Nephron (organoid): Measurements from ENCODE around the gene SRF.
A peak's percentile ranks its signal among the peaks of the same experiment; 100 is the strongest.

Experiments
- H3K27ac Mint-ChIP-seq, 3 experiments: 2 replicates each; pipeline ENCODE4 v1.8.0; 2020; ENCODE audit warnings: mixed read lengths in 3 of 3, mild to moderate bottlenecking in 2 of 3, moderate library complexity in 1 of 3
- H3K27me3 Mint-ChIP-seq: 2 replicates; pipeline ENCODE4 v1.8.0; 2021; ENCODE audit warnings: low read depth, mild to moderate bottlenecking, moderate library complexity, mixed read lengths
- H3K36me3 Mint-ChIP-seq: 2 replicates; pipeline ENCODE4 v1.8.0; 2020; ENCODE audit warnings: low read depth, mixed read lengths
- H3K4me1 Mint-ChIP-seq: 2 replicates; pipeline ENCODE4 v1.8.0; 2020; ENCODE audit warnings: mixed read lengths
- H3K4me3 Mint-ChIP-seq, 3 experiments: 2 replicates each; pipeline ENCODE4 v1.8.0; 2020; ENCODE audit warnings: mild to moderate bottlenecking in 3 of 3, mixed read lengths in 3 of 3, moderate library complexity in 2 of 3
- H3K9me3 Mint-ChIP-seq: 2 replicates; pipeline ENCODE4 v1.8.0; 2020; ENCODE audit warnings: mixed read lengths
- TF ChIP-seq, protein P1 (sequence below), 3 experiments: fragments of 200-600 bp; sonication (generic); IDR thresholded peaks; one replicate each; pipeline ENCODE4 v1.5.0; 2021; ENCODE audit warnings: antibody characterized with exemption in 3 of 3; ENCODE audit not compliant: unreplicated experiment in 3 of 3

The SRF gene

DNA sequence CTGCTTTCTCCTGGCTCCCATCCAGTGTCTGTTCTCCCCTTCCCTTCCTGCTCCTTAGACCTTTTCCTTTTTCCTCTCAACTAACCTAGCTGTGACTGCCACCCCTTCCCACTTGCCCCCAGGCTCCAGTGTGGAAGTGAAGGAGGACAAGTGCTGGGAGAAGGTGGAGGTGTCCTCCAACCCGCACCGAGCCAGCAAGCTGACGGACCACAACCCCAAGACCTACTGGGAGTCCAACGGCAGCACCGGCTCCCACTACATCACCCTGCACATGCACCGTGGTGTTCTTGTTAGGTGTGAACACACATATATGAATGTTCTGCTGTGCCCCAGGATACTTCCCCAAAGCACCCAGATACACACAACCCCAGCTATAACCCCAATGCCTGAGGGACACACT lies 29.5 kb downstream of the SRF start:
- Mint-ChIP-seq H3K27ac (no peak overlapping the region), H3K9me3 (no peaks in the 10 kb centered on the region), H3K4me1 (no peaks in the 10 kb centered on the region), H3K27me3 (no peaks in the 10 kb centered on the region), H3K4me3 (no peak overlapping the region), H3K36me3 (peaks cover 42% of the 10 kb centered on the region)
- TF ChIP-seq, protein P1, sequence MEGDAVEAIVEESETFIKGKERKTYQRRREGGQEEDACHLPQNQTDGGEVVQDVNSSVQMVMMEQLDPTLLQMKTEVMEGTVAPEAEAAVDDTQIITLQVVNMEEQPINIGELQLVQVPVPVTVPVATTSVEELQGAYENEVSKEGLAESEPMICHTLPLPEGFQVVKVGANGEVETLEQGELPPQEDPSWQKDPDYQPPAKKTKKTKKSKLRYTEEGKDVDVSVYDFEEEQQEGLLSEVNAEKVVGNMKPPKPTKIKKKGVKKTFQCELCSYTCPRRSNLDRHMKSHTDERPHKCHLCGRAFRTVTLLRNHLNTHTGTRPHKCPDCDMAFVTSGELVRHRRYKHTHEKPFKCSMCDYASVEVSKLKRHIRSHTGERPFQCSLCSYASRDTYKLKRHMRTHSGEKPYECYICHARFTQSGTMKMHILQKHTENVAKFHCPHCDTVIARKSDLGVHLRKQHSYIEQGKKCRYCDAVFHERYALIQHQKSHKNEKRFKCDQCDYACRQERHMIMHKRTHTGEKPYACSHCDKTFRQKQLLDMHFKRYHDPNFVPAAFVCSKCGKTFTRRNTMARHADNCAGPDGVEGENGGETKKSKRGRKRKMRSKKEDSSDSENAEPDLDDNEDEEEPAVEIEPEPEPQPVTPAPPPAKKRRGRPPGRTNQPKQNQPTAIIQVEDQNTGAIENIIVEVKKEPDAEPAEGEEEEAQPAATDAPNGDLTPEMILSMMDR (IDR thresholded peaks at IDR 0.05; ENCODE audit: unreplicated experiment in 3 of 3): no peak

DNA sequence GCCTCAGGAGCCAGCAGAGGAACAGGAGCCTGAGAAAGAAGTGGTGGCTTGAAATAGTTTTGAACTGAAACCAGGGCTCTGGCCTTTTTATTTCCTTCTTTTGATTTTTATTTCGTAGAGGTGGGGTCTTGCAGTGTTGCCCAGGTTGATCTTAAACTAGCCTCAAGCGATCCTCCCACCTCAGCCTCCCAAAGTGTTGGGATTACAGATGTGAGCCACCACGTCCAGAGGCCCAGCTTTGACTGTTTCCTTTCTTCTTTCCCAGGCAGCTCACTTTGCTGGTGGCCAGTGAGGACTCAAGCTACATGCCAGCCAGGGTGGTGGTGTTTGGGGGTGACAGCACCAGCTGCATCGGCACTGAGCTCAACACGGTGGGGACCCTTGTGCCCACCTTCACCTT lies 31.4 kb downstream of the SRF start:
- TF ChIP-seq, protein P1 (IDR thresholded peaks at IDR 0.05; ENCODE audit: unreplicated experiment in 3 of 3): no peak

DNA sequence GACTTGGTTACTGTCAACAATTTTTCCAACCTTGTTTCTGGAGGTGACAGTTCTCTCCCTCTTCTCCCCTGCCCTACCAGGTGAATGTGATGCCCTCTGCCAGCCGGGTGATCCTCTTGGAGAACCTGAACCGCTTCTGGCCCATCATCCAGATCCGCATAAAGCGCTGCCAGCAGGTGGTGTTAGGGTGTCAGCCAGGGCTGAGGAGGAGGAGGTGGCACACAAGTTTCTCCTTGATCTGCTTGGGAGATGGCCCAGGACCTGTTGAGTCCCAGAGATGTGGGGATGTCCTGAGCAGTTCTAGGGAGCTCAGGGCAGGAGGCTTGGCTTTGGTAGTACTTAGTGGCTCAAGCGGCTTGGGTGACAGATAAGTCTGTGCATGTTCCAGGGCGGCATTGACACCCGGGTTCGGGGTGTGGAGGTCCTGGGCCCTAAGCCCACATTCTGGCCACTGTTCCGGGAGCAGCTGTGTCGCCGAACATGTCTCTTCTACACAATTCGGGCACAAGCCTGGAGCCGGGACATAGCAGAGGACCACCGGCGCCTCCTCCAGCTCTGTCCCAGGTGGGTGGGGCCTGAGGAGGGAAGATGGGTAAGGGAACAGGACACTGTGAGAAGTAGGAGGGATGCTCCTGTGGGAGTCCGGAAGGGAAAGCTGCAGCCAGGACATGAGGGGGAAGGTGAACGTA lies 32.1 kb downstream of the SRF start:
- Mint-ChIP-seq H3K36me3 (peaks cover 42% of the 10 kb centered on the region), H3K27ac (no peak overlapping the region), H3K27me3 (no peaks in the 10 kb centered on the region), H3K4me1 (no peaks in the 10 kb centered on the region), H3K9me3 (no peaks in the 10 kb centered on the region), H3K4me3 (no peak overlapping the region)
- TF ChIP-seq, protein P1 (IDR thresholded peaks at IDR 0.05; ENCODE audit: unreplicated experiment in 3 of 3): no peak

More for the DNA sequence above, 31.4 kb downstream of the SRF start:
- H3K36me3 Mint-ChIP-seq: peaks cover 46% of the 10 kb centered on the region
- no peak overlapping the region for H3K4me3 Mint-ChIP-seq
- H3K4me1 Mint-ChIP-seq: no peaks in the 10 kb centered on the region
- H3K27ac Mint-ChIP-seq: peak overlapping the region in 1 of 3 experiments; percentile 52
- H3K9me3 Mint-ChIP-seq: no peaks in the 10 kb centered on the region
- H3K27me3 Mint-ChIP-seq: no peaks in the 10 kb centered on the region

DNA sequence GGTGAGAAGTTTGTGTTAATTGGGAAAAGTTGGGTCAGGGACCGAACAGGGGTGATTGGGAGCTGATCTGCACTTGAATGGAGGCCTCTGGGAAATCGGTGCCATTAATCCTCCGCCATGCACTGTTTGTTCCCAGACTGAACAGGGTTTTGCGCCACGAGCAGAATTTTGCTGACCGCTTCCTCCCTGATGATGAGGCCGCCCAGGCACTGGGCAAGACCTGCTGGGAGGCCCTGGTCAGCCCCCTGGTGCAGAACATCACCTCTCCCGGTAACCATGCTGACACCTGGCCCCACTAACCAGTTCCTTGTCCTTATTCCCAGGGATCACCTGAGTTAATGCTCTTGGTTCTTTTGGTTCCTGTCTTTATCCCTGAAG lies 32.6 kb downstream of the SRF start:
- no peaks in the 10 kb centered on the region for H3K4me1 Mint-ChIP-seq
- no peak overlapping the region for H3K4me3 Mint-ChIP-seq
- TF ChIP-seq, protein P1 (IDR thresholded peaks at IDR 0.05; ENCODE audit: unreplicated experiment in 3 of 3): no peak
- H3K9me3 Mint-ChIP-seq: no peaks in the 10 kb centered on the region
- H3K27ac Mint-ChIP-seq: no peak overlapping the region
- H3K36me3 Mint-ChIP-seq: peaks cover 42% of the 10 kb centered on the region
- H3K27me3 Mint-ChIP-seq: no peaks in the 10 kb centered on the region

DNA sequence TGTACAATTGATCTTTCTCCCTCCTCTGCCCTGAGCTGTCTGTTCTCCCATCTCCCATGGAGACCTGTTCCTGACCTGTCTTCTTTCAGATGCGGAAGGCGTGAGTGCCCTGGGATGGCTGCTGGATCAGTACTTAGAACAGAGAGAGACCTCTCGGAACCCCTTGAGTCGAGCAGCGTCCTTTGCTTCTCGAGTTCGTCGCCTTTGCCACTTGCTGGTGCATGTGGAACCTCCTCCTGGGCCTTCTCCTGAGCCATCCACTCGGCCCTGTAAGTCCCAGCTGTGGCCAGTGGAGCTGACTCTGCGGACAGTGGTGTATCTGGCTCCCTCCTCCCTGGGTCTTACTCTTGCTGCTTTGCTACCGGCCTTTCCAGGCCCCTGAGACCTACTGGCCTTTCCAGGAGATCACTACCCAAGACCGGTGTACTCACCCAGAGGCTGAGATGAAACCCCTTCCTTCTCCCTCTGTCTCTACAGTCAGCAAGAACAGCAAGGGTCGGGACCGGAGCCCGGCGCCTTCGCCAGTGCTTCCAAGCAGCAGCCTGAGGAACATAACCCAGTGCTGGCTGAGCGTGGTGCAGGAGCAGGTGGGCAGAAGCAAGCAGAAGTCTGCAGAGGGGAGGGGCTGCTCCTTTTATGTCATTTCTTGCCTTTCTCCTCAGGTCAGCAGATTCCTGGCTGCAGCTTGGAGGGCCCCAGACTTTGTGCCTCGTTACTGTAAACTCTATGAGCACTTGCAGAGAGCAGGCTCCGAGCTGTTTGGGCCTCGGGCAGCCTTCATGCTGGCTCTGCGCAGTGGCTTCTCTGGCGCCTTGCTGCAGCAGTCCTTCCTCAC lies 33.4 kb downstream of the SRF start:
- peaks cover 41% of the 10 kb centered on the region for H3K36me3 Mint-ChIP-seq
- TF ChIP-seq, protein P1 (IDR thresholded peaks at IDR 0.05; ENCODE audit: unreplicated experiment in 3 of 3): no peak
- no peaks in the 10 kb centered on the region for H3K4me1 Mint-ChIP-seq
- H3K4me3 Mint-ChIP-seq: no peak overlapping the region
- no peaks in the 10 kb centered on the region for H3K27me3 Mint-ChIP-seq
- H3K27ac Mint-ChIP-seq: peak overlapping the region in 1 of 3 experiments; percentile 55
- no peaks in the 10 kb centered on the region for H3K9me3 Mint-ChIP-seq
